GM10248 (cell line): Measurements from ENCODE around the gene C10orf67.

ENCODE experiments used
- CTCF ChIA-PET: fragments of 300-600 bp; sonication (Branson Sonifier 250); formaldehyde crosslinking; extraction: SDS; loops from one replicate; lab custom pipeline; 2021; ENCODE audit warnings: antibody characterized with exemption; lab: Yijun Ruan, JAX
- POLR2A ChIA-PET: fragments of 350-650 bp; sonication (Branson Sonifier 250); formaldehyde crosslinking; extraction: SDS; loops from one replicate; lab custom pipeline; 2020; ENCODE audit warnings: antibody characterized with exemption; lab: Yijun Ruan, JAX
- DNase-seq: peaks from one replicate; pipeline ENCODE4 v3.0.0; 2012; ENCODE audit errors: extremely low spot score
- CTCF ChIP-seq: IDR thresholded peaks from 2 replicates; pipeline ENCODE4 v1.5.1; 2012; ENCODE audit warnings: mild to moderate bottlenecking, low read depth; ENCODE audit errors: extremely low read depth, missing control alignments, control extremely low read depth

Gene C10orf67

GRCh38 chr10:23383637-23384036 is 39.0 kb upstream of the C10orf67 start:
- no peak for DNase-seq
- ChIA-PET POLR2A (no interaction called here), CTCF (no interaction called here)
- TF ChIP-seq CTCF: no peak

- TF ChIP-seq CTCF: no peak
- ChIA-PET POLR2A (no interaction called here), CTCF (interaction anchor here (0.8 to 1.4 kb wide), 3 partner anchors 14 to 612 kb away, joined by 3 to 4 read pairs (median 4); no protein-coding TSS in a partner anchor)
- DNase-seq: no peak
Measured at GRCh38 chr10:23381298-23382040, 36.9 kb upstream of the C10orf67 start.

- ChIA-PET CTCF (interaction anchor here (1.0 kb wide), 1 partner anchor 13 kb away, joined by 4 read pairs; no protein-coding TSS in a partner anchor), POLR2A (no interaction called here)
- DNase-seq: no peak
- TF ChIP-seq CTCF: no peak
Measured at GRCh38 chr10:23379686-23380085, 35.1 kb upstream of the C10orf67 start.

- ChIA-PET CTCF (interaction anchor here (0.6 to 1.9 kb wide), 4 partner anchors 9 to 18 kb away, joined by 3 to 5 read pairs (median 4); no protein-coding TSS in a partner anchor), POLR2A (no interaction called here)
- no peak for TF ChIP-seq CTCF
Measured at GRCh38 chr10:23376229-23376655, 31.6 kb upstream of the C10orf67 start.

GRCh38 chr10:23375366-23375765 is 30.8 kb upstream of the C10orf67 start:
- no peak for TF ChIP-seq CTCF
- DNase-seq: no peak
- ChIA-PET POLR2A (no interaction called here), CTCF (interaction anchor here (1.5 to 1.9 kb wide), 2 partner anchors 16 to 19 kb away, joined by 3 to 5 read pairs; no protein-coding TSS in a partner anchor)

More at GRCh38 chr10:23376229-23376655, 31.6 kb upstream of the C10orf67 start:
- DNase-seq: no peak

- CTCF ChIA-PET: no interaction called here
- TF ChIP-seq CTCF: no peak
- no peak for DNase-seq
- POLR2A ChIA-PET: no interaction called here
Measured at GRCh38 chr10:23373156-23373555, 28.6 kb upstream of the C10orf67 start.
